SU-DHL-6 (cell line): ENCODE results near the gene MAG.

Experiments used
- CTCF ChIP-seq: fragments of 200-600 bp; sonication (generic); IDR thresholded peaks from one replicate; pipeline ENCODE4 v1.5.1; 2017; ENCODE audit warnings: antibody characterized with exemption, mild to moderate bottlenecking, low read length, moderate library complexity; ENCODE audit not compliant: insufficient read depth, poor library complexity, severe bottlenecking
- EZH2phosphoT487 ChIP-seq: fragments of 200-600 bp; sonication (generic), shearing (Covaris generic); conservative IDR thresholded peaks from 2 replicates; pipeline ENCODE4 v1.6.1; 2018; ENCODE audit warnings: mild to moderate bottlenecking, antibody characterized with exemption, low read length, moderate library complexity, mixed read lengths

- TF ChIP-seq CTCF = no peak
- TF ChIP-seq EZH2phosphoT487 = no peak
Measured at GRCh38 chr19:35308910-35309309, 16.9 kb downstream of the MAG start.
